Activated naive CD4-positive, alpha-beta T cell treated with anti-CD3 and anti-CD28 coated beads, Interleukin-2, amount 10 ng/mL, durations not matched to agents 5 hours and 36 hours (primary cell): ENCODE measurements around the gene VCAN. TPM values are rescaled to one million over a fixed set of nuclear protein-coding genes. Genes with fewer than 3 reads are reported as not detected.

Experiments
- total RNA-seq, 2 experiments: library from RNA; stranded (reverse); gene quantifications; one replicate each; pipeline ENCODE4 v1.2.3, GENCODE V29; 2021

Gene VCAN
- total RNA-seq = under 1 TPM in 1 of 2 experiments, not detected in 1; 0.05 TPM

GRCh38 chr5:83471405-83472212 lies at the start of gene VCAN:
VCAN (plus strand) TSS chr5:83471744; CDS start chr5:83483519, 11,775 bp downstream.

Other genes starting within 250 kb of the VCAN start
- not detected for gene HAPLN1, start 249.1 kb downstream of the VCAN start, total RNA-seq